Stimulated activated CD8-positive, alpha-beta memory T cell treated with anti-CD3 and anti-CD28 coated beads, Interleukin-15, amount 100 ng/mL, for 4 hours (primary cell): Measurements from ENCODE around the gene ZNF160.
"Not testable (repeated sequence)": the region's sequence is repeated elsewhere in the genome, so short reads cannot be mapped to it uniquely, and the experiment has no call there.

ENCODE experiments used
- DNase-seq, 2 donors: peaks; one replicate each; pipeline ENCODE4 v3.0.0-alpha.2; 2020; ENCODE audit warnings: low read depth in 2 of 2

Gene ZNF160

GRCh38 chr19:53092723-53093122 lies 10.5 kb downstream of the ZNF160 start:
- DNase-seq = no peak

DNA sequence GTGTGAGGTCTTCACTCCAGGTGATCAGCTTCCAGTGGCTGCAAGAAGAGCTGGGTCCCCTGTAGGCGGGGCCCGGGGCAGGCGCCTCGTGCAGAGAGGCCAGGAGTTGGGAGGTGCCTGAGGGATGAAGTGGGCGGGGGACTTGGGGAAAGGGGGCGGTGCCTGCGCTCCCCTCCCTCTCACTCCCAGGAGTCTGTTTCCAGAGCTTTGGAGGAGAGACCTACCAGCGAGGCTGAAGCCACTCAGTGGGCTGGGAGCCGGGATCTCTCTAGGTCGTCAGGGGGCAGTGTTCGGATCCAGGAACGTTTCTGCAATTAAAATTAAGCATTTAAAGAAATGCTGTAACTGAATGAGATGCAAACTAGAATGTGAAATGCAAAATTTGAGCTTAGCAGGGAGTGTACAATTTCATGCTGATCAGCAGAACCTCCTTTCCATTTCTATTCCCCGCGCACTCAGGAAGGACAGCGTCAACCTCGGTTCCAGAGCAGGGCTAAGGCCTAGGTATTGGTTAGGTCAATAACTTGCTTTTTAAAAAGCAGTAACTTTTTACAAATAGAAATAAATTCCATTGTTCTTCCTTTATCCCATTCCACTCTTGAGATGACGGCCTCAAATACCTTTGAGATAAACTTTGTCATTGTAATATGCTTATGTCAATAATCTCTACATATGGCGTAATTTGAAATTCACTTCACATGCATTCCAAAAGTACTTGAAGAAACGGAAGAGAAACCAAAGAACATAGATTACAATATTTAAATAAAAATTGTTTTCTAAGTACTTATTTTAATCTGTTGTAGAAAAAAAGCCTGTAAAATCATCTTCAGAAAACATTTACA lies 11.6 kb downstream of the ZNF160 start:
- DNase-seq = no peak

GRCh38 chr19:53088091-53088490 lies 15.1 kb downstream of the ZNF160 start:
- DNase-seq = no peak

- no peak for DNase-seq
These were observed 16.3 kb downstream of the ZNF160 start for GRCh38 chr19:53086949-53087348.

DNA sequence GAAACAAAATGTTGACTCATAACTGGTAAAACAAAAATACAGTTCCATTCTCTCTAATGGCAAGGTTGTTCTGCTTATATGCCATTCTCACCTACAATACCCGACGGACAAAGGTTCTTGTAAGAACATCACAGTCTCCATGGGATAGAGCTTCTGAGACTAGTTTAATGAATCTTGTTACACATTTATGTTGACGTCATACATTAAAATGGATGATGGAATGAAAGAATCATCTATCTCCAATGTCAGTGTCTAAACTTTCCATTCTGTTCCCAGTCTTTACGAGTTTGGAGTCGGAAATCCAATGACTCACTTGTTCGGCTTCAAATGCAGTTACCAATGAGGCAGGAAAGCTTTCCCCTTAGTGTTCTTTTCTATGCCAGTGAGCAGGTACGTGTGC lies 17.7 kb downstream of the ZNF160 start:
- DNase-seq = no peak

DNA sequence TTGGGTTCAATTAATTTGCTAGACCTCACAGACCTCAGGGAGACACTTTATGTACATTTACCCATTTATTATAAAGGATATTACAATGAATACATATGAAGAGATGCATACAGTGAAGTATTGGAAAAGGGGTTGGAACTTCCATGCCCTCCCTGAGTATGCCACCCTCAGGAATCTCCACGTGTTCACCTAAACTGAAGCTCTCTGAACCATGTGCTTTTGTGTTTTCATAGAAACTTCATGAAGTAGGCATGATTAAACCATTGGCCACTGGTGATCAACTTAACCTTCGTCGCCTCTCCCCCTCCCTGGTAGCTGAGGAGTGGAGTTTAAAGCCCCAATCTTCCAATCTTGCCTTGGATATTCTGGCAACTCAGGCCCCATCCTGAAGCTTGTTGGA lies 20.3 kb downstream of the ZNF160 start:
- DNase-seq = no peak

GRCh38 chr19:53079313-53079924 lies 23.8 kb downstream of the ZNF160 start:
- no peak for DNase-seq

- no peak for DNase-seq
These were observed 24.6 kb downstream of the ZNF160 start for GRCh38 chr19:53078668-53079067.

- no peak for DNase-seq
These were observed 26.2 kb downstream of the ZNF160 start for GRCh38 chr19:53076984-53077383.

GRCh38 chr19:53068834-53069233 lies 34.4 kb downstream of the ZNF160 start:
- DNase-seq = no peak

- no peak for DNase-seq
These were observed 35.0 kb downstream of the ZNF160 start for GRCh38 chr19:53068199-53068598.

DNA sequence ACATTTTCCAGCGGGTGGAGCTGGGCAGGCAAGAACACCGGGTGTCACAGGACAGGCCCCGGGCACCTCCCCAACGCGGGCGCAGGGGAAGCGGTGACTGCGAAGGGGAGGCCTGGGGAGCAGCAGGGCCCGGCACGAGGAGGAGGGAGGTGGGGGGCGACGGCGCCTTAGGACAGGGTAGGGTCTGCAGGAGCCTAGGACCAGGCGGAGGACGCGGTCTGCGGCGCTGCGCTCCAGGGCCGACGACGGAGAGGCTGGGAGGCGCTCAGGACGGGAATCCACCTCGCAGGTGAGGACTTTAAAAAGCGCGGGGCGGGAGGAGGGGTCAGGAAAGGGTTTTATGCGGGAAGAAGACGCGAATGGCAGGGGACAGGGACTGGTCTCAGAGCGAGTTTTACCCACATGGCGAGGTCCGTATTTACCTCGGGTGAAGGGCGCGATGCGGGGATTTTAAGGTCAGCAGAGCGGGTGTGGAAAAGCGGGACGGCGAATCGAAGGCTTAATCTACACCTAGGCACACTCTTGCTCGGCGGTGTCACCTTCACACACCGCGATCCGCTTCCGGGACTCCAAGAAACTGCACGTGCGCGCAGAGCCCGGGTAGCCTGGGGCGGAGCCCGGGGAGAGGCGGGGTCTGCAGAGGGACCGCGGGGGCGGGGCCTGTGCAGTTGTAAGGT lies 45.2 kb downstream of the ZNF160 start:
- no peak for DNase-seq

GRCh38 chr19:53055117-53055516 lies 48.1 kb downstream of the ZNF160 start:
- no peak for DNase-seq

- DNase-seq = no peak
These were observed 55.8 kb downstream of the ZNF160 start for GRCh38 chr19:53047379-53047778.

- no peak for DNase-seq
These were observed 57.7 kb downstream of the ZNF160 start for GRCh38 chr19:53045536-53045935.

GRCh38 chr19:53041366-53041765 lies 61.9 kb downstream of the ZNF160 start:
- DNase-seq = no peak

DNA sequence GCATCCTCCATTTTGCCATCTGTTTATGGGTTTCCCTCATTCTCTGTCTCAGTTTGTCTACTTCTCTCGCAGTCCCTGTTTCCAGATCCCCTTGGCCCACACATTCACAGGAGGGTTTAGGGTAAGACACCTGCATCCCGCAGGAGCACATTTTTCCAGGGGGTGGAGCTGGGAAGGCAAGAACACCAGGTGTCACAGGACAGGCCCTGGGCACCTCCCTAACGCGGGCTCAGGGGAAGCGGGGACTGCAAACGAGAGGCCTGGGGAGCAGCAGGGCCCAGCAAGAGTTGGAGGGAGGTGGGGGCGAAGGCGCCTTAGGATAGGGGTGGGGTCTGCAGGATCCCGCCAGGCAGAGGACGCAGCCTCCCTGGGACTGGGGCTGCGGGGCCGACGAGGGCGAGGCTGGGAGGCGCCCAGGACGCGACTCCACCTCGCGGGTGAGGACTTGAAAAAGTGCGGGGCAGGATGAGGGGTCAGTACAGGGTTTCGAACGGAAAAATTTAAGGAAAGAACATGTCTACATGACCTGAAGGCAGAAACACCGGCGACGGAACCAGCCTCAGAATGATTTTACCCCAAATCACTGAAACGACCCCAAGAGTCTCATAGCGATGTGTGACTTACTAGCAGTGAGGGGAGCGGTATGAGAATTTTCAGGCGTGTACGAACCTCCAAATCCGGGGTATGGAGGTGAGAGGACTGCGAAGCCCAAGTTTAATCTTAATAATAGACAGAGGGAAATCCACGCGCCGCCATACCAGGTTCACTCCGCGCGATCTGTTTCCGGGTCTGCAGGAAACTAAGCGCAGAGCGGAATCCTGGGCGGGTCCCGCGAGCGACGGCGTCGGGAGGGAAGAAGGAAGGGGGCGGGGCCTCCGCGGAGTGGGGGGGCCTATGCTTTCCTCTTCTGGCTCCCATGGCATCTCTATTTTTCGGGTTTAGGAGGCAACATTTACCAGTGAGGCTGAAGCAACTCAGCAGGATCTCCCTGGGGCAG lies 65.8 kb downstream of the ZNF160 start:
- DNase-seq = no peak

DNA sequence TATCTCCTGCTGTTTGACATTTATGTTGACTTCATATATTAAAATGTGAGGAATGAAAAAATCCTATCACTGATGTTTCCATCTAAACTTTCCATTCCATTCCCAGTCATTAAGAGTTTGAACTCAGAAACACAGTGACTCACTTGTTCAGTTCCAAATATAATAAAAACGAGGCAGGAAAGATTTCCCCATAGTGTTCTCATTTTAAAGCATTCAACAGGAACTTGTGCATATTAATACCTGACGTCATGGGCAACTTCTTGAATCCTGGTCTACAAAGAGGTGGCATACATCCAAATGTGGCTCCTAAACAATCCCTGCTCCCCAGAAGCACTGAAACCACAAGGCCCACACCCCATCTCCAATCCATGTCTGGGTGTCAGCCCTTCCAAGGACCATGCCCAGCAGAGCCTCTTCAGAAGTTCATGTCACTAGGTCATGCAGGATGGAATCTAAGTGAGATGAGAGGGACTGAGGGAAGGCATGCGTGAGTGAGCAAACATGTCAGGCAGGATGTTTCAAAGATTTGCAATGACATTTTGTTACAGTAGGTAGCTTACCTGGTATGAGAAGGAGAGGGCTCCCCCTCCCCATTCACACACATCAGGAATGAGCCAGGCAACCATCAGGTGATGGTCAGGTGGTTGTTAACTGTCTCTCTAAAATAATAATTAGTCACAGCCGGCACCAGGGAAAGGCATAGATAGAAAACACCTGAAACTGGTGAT lies 68.1 kb downstream of the ZNF160 start:
- DNase-seq = no peak

- no peak for DNase-seq
These were observed 69.2 kb downstream of the ZNF160 start for GRCh38 chr19:53034054-53034453.

GRCh38 chr19:53028306-53028705 lies 74.9 kb downstream of the ZNF160 start:
- not testable (repeated sequence) for DNase-seq

DNA sequence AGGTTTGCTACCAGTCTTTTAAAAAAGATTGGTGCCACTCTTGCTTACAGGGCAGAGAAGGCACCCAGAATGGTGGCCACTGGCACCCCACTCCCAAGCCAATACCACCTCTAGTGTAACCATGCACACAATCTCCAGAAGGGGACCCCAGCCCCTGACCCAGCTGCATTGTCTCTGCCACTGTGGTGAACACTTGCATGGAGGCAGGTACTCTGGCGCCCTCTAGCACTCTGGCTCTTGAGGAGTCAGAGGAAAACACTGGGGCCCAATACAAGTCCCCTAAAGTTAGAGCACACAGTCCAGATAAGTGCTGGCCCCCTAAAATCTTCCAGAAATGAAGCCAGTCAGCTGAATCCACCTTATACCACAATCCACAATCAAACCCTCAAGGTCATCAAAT lies 83.5 kb downstream of the ZNF160 start:
- DNase-seq = no peak
